KMS-11 (cell line): ENCODE results near the gene USP34.

Source experiments
- H2AFZ ChIP-seq: fragments of 200-600 bp; sonication (generic); 2 replicates; pipeline ENCODE4 v1.6.1; 2016; ENCODE audit warnings: antibody characterized with exemption, mixed run types, low read depth
- H3K27ac ChIP-seq: fragments of 200-600 bp; sonication (generic); 2 replicates; pipeline ENCODE4 v1.6.1; 2016; ENCODE audit warnings: mild to moderate bottlenecking, mixed run types
- H3K27me3 ChIP-seq: fragments of 200-600 bp; sonication (generic); 2 replicates; pipeline ENCODE4 v1.6.1; 2017; ENCODE audit warnings: mild to moderate bottlenecking, low read depth, mixed run types, moderate library complexity; ENCODE audit not compliant: insufficient read depth
- H3K36me3 ChIP-seq: fragments of 200-600 bp; sonication (generic); 2 replicates; pipeline ENCODE4 v1.6.1; 2017; ENCODE audit warnings: mild to moderate bottlenecking, mixed run types; ENCODE audit not compliant: insufficient read depth
- H3K4me1 ChIP-seq: fragments of 200-600 bp; sonication (generic); 2 replicates; pipeline ENCODE4 v1.6.1; 2016; ENCODE audit warnings: mild to moderate bottlenecking, low read depth, mixed run types; ENCODE audit not compliant: poor library complexity, severe bottlenecking
- H3K4me2 ChIP-seq: fragments of 200-600 bp; sonication (generic); 2 replicates; pipeline ENCODE4 v1.7.0; 2016; ENCODE audit warnings: mild to moderate bottlenecking, mixed run types
- H3K4me3 ChIP-seq: fragments of 200-600 bp; sonication (generic); IDR thresholded peaks from 2 replicates; pipeline ENCODE4 v1.6.1; 2017; ENCODE audit warnings: low read depth, low read length, mixed read lengths; ENCODE audit not compliant: insufficient read depth
- H3K79me2 ChIP-seq: fragments of 200-600 bp; sonication (generic); 2 replicates; pipeline ENCODE4 v1.6.1; 2016; ENCODE audit warnings: low read depth, mixed run types; ENCODE audit not compliant: insufficient read depth
- H3K9ac ChIP-seq: fragments of 200-600 bp; sonication (generic); 2 replicates; pipeline ENCODE4 v1.6.1; 2016; ENCODE audit warnings: mild to moderate bottlenecking, mixed run types
- H4K20me1 ChIP-seq: fragments of 200-600 bp; sonication (generic); 2 replicates; pipeline ENCODE4 v1.6.1; 2016; ENCODE audit warnings: mild to moderate bottlenecking, mixed run types; ENCODE audit not compliant: insufficient read depth
- TF ChIP-seq, protein P1 (sequence below): fragments of 200-600 bp; sonication (generic); conservative IDR thresholded peaks from 2 replicates; pipeline ENCODE4 v1.6.1; 2017; ENCODE audit warnings: low read depth, mild to moderate bottlenecking, antibody characterized with exemption, low read length, moderate library complexity, mixed read lengths

USP34 gene

DNA sequence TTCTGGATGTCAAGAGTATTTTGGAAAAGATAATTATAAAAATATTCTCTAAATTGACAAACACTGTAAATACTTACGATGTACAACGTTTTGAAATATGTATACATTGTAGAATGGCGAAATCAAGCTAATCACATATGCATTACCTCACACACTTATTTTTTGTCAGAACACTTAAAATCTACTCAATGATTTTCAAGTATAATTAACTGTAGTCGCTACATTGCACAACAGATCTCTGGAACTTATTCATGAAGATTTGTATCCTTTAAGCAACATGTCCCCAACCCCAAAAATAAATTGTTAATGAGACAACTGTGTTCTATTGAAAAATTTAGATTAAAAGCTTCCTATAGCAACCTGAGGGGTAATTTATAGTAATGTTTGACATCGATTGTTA, 249.1 kb downstream of the USP34 start:
- no peaks in the 10 kb centered on the region for H4K20me1 ChIP-seq
- H2AFZ ChIP-seq: no peak overlapping the region
- H3K9ac ChIP-seq: no peak overlapping the region
- no peaks in the 10 kb centered on the region for H3K4me1 ChIP-seq
- no peak overlapping the region for H3K4me2 ChIP-seq
- no peaks in the 10 kb centered on the region for H3K36me3 ChIP-seq
- TF ChIP-seq, protein P1, sequence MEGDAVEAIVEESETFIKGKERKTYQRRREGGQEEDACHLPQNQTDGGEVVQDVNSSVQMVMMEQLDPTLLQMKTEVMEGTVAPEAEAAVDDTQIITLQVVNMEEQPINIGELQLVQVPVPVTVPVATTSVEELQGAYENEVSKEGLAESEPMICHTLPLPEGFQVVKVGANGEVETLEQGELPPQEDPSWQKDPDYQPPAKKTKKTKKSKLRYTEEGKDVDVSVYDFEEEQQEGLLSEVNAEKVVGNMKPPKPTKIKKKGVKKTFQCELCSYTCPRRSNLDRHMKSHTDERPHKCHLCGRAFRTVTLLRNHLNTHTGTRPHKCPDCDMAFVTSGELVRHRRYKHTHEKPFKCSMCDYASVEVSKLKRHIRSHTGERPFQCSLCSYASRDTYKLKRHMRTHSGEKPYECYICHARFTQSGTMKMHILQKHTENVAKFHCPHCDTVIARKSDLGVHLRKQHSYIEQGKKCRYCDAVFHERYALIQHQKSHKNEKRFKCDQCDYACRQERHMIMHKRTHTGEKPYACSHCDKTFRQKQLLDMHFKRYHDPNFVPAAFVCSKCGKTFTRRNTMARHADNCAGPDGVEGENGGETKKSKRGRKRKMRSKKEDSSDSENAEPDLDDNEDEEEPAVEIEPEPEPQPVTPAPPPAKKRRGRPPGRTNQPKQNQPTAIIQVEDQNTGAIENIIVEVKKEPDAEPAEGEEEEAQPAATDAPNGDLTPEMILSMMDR: no peak
- H3K79me2 ChIP-seq: no peaks in the 10 kb centered on the region
- H3K27me3 ChIP-seq: no peaks in the 10 kb centered on the region
- H3K27ac ChIP-seq: no peak overlapping the region
- no peak overlapping the region for H3K4me3 ChIP-seq

- Histone ChIP-seq H3K27ac (no peak overlapping the region), H3K4me2 (no peak overlapping the region), H3K9ac (no peak overlapping the region), H3K4me1 (no peaks in the 10 kb centered on the region), H3K36me3 (no peaks in the 10 kb centered on the region), H3K79me2 (no peaks in the 10 kb centered on the region), H4K20me1 (no peaks in the 10 kb centered on the region), H2AFZ (no peak overlapping the region), H3K4me3 (no peak overlapping the region), H3K27me3 (no peaks in the 10 kb centered on the region)
- TF ChIP-seq, protein P1: no peak
Observed at GRCh38 chr2:61220768-61221167, 250.1 kb downstream of the USP34 start.

DNA sequence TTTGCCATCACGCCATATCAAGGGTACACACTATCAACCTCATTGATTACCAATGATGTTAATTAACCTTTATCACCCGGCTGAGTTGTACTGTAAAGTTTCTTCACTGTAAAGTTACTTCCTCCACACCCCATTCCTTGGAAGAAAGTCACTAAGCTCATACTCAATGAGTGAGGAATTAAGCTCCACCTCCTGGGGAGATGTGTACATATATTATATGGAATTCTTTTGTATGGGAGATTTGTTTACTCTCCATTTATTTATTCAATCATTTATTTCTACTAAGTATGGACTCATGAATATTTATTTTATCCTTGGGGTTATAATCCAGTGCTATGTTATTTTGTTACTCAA, 252.1 kb downstream of the USP34 start:
- Histone ChIP-seq H3K27ac (no peak overlapping the region), H3K9ac (no peak overlapping the region), H3K4me2 (no peak overlapping the region), H3K4me1 (no peaks in the 10 kb centered on the region), H3K79me2 (no peaks in the 10 kb centered on the region), H3K4me3 (no peak overlapping the region), H2AFZ (no peak overlapping the region), H3K27me3 (no peaks in the 10 kb centered on the region), H4K20me1 (no peaks in the 10 kb centered on the region), H3K36me3 (no peaks in the 10 kb centered on the region)
- TF ChIP-seq, protein P1: no peak

DNA sequence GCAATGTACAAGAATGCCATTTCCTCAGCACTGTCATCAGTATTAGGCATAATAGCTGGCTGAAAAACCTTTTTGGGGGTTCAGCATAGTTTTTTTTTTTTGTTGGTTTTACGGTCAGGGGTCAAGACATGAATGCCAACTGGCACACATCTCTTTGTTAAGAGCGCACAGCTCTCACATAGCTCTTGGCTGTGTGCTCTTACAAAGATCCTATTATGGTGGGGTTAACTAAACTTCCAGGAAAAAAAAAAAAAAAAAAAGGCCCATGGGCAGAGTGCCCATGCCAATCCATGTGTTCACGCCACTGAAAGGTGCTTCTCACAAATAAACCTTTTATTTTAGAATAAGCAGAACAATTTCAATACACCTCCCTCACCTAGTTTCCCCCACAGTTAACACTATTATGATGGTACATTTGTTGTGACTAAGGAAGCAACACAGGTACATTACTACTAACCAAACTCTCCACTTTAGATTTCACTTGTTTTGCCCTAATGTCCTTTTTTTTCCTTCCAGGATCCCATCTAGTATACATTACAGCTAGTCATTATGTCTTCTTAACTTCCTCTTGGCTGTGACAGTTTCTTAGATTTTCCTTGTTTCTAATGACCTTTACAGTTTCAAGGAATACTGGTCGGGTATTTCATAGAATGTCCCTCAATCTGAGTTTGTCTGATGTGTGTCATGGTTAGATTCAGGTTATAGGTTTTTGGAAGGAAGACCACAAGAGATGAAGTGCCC, 252.6 kb downstream of the USP34 start:
- H4K20me1 ChIP-seq: no peaks in the 10 kb centered on the region
- H2AFZ ChIP-seq: no peak overlapping the region
- H3K9ac ChIP-seq: no peak overlapping the region
- no peaks in the 10 kb centered on the region for H3K4me1 ChIP-seq
- no peak overlapping the region for H3K4me2 ChIP-seq
- no peaks in the 10 kb centered on the region for H3K79me2 ChIP-seq
- no peak overlapping the region for H3K4me3 ChIP-seq
- H3K36me3 ChIP-seq: no peaks in the 10 kb centered on the region
- H3K27ac ChIP-seq: no peak overlapping the region
- TF ChIP-seq, protein P1: no peak
- H3K27me3 ChIP-seq: no peaks in the 10 kb centered on the region
